ENCODE measurements around the gene ZNF296. TPM values are rescaled to one million over a fixed set of nuclear protein-coding genes. Genes with fewer than 3 reads are reported as not detected.

ZNF296 gene
- total RNA-seq, 1 experiment from 2014 or later = 2.6 TPM

DNA sequence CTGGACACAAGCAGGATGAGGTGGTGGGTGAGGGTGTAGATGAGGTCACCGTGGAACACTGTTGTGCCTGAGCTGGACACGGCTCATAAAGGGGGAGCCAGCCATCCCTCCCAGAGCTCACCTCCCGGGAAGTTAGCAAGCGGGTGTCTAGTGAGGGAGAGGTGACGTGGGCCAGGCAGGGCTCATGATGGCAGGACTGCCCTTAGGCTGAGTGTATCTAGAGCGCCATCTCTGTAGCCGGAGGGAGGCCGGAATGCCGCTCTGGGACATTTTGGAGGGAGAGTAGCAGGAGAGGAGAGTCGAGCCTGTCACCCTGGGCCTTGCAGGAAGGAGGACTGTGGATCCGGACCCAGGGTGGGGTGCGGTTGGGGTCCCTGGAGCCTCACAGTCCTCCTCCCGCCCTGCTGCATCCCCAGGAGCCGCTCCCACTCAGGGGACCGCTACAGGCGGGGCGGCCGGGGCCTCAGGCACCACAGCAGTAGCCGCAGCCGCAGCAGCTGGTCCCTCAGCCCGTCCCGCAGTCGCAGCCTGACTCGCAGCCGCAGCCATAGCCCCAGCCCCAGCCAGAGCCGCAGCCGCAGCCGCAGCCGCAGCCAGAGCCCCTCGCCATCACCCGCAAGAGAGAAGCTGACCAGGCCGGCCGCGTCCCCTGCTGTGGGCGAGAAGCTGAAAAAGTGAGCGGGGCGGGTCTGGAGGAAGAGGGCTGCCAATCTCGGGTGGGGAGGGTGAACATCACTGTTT is 9.2 kb downstream of the ZNF296 start:
- Histone ChIP-seq H3K27me3 (ENCODE audit: control insufficient read depth, insufficient read depth, low read length) (no peaks in the 10 kb centered on the region), H3K4me3 (ENCODE audit: insufficient read depth, low read depth, low read length) (no peak overlapping the region), H3K36me3 (replicated peaks; ENCODE audit: control insufficient read depth, insufficient read depth, low read length) (peaks cover 27% of the 10 kb centered on the region)
- DNase-seq = peak; percentile 70

- DNase-seq = peak; percentile 64
- Histone ChIP-seq H3K27me3 (ENCODE audit: control insufficient read depth, insufficient read depth, low read length) (no peaks in the 10 kb centered on the region), H3K36me3 (replicated peaks; ENCODE audit: control insufficient read depth, insufficient read depth, low read length) (peaks cover 33% of the 10 kb centered on the region), H3K4me3 (ENCODE audit: insufficient read depth, low read depth, low read length) (no peak overlapping the region)
These were observed 12.2 kb downstream of the ZNF296 start for GRCh38 chr19:45063851-45064801.

DNA sequence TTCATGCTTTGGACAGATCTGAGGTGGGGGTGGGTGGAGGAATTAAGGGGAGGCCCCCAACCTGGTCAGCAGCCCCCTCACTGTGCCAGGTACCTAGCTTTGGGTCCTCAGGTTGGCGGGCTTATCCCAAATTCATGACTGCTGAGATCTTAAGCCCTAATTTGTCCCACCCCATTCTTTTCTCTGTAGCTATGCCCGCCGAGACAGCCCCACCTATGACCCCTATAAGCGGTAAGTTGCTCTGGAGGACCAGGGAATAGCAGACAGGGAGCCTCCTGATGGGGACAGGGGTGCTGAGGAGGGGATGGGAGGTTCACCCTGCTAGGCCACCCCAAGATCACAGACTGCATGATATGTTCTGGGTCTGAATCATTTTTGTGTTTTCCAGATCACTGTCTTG is 14.3 kb downstream of the ZNF296 start:
- Histone ChIP-seq H3K27me3 (ENCODE audit: control insufficient read depth, insufficient read depth, low read length) (no peaks in the 10 kb centered on the region), H3K4me3 (ENCODE audit: insufficient read depth, low read depth, low read length) (no peak overlapping the region), H3K36me3 (replicated peaks; ENCODE audit: control insufficient read depth, insufficient read depth, low read length) (peaks cover 40% of the 10 kb centered on the region)
- no peak for DNase-seq

DNA sequence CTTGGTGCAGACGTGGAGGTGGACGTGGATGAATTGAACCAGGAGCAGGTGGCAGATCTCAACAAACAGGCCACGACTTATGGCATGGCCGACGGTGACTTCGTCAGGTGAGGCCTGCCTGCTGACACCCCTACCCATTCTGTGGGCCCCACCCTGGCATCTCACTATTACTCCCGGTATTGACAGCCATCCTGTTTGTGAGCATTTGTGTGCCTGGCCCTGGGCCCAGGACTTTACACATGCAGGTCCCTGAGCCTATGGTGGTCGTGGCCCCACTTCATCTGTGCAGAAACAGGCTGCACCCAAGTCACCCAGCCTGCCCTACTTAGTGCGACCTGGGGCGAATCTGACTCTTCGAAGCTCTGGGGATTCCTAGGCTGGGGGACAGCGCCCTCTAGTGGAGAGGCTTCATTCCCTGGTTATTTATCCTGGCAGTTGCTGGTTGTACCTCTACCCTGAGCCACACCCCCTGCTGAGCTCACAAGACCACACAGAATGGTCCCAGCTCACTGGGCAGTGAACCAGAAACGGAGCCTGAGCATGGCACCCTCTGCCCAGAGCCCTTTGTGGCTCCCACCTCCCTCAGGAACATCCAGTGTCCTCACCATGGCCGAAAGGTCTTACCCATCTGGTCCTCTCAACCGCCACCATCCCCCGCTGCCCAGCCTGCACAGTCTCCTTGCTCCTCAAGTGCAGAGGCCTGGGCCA is 16.9 kb downstream of the ZNF296 start:
- peak; percentile 97 for DNase-seq
- H3K27me3 ChIP-seq (ENCODE audit: control insufficient read depth, insufficient read depth, low read length) = no peaks in the 10 kb centered on the region
- H3K4me3 ChIP-seq (ENCODE audit: insufficient read depth, low read depth, low read length) = no peak overlapping the region
- peaks cover 48% of the 10 kb centered on the region for H3K36me3 ChIP-seq (replicated peaks; ENCODE audit: control insufficient read depth, insufficient read depth, low read length)

DNA sequence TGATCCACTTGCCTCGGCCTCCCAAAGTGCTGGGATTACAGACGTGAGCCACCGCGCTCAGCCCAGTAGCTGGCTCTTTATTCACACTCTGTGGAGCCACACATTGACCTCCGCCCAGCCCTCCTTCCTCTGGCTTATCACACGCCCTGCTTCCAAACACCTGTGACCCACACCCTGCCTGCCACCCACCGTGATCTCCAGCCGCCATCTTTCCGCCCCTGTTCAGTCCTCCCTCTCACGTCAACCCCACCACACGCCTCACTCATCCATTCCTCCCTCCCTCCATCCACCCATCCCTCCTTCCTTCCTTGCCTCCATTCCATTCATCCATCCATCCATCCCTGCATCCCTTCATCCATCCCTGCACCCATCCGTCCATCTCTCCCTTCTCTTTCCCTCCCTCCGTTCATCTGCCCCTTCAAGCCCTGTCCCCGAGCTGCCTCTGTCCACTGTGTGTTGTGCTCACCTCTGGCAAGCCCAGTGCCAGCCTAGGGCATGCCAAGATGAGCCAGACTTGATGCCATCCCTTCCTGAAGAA is 17.6 kb downstream of the ZNF296 start:
- Histone ChIP-seq H3K36me3 (replicated peaks; ENCODE audit: control insufficient read depth, insufficient read depth, low read length) (peaks cover 51% of the 10 kb centered on the region), H3K27me3 (ENCODE audit: control insufficient read depth, insufficient read depth, low read length) (no peaks in the 10 kb centered on the region), H3K4me3 (ENCODE audit: insufficient read depth, low read depth, low read length) (no peak overlapping the region)
- no peak for DNase-seq

DNA sequence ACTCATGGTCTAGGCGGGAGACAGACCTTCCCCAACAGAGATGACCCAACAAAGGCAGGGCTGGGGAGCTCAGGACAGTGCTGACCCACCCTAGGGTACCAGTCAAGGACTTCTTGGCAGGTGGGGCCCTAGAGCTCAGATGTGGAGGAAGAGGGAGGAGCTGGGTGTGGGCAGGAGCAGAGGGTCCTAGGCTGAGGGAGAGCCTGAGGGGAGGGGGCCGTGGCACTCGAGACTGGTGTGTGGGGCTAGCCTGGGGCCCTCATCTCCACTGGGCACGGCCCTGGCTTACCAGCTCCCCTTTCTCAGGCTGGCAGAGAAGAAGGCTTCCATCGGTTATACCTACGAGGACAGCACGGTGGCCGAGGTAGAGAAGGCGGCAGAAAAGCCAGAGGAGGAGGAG is 18.8 kb downstream of the ZNF296 start:
- Histone ChIP-seq H3K36me3 (replicated peaks; ENCODE audit: control insufficient read depth, insufficient read depth, low read length) (peaks cover 53% of the 10 kb centered on the region), H3K4me3 (ENCODE audit: insufficient read depth, low read depth, low read length) (no peak overlapping the region), H3K27me3 (ENCODE audit: control insufficient read depth, insufficient read depth, low read length) (no peaks in the 10 kb centered on the region)
- DNase-seq = peak; percentile 33

- DNase-seq = no peak
- no peaks in the 10 kb centered on the region for H3K27me3 ChIP-seq (ENCODE audit: control insufficient read depth, insufficient read depth, low read length)
- H3K36me3 ChIP-seq (replicated peaks; ENCODE audit: control insufficient read depth, insufficient read depth, low read length) = peaks cover 56% of the 10 kb centered on the region
- no peak overlapping the region for H3K4me3 ChIP-seq (ENCODE audit: insufficient read depth, low read depth, low read length)
These were observed 19.4 kb downstream of the ZNF296 start for GRCh38 chr19:45056831-45057230.

DNA sequence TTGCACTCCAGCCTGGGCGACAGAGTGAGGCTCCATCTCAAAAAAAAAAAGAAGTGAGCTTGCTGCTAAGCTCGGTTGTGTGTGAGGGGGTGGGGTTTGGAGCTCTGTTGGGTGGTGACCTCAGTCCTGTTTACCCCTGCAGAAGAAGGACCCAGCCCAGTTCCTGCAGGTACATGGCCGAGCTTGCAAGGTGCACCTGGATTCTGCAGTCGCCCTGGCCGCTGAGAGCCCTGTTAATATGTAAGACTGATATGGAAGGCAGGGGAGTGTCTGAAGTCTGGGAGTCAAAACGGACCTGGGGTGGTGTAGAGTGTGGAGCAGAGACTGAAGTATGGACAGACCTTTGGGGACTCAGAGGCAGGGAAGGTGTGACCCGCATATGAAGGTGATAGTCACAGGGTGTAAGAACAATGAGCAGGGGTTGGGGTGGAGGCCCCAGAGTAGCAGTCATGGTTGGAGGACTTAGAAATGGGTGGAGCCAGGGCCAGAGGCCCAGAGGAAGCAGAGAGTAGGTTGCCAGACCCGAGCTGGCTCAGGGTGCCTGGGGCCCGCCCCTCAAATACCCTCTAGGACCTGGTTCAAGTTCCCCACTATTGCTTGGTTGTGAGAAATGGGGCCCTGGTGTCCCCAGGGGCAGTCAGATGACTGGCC is 24.2 kb downstream of the ZNF296 start:
- no peak overlapping the region for H3K4me3 ChIP-seq (ENCODE audit: insufficient read depth, low read depth, low read length)
- H3K27me3 ChIP-seq (ENCODE audit: control insufficient read depth, insufficient read depth, low read length) = no peaks in the 10 kb centered on the region
- DNase-seq = no peak
- peaks cover 23% of the 10 kb centered on the region for H3K36me3 ChIP-seq (replicated peaks; ENCODE audit: control insufficient read depth, insufficient read depth, low read length)

GRCh38 chr19:45050036-45050435 is 26.2 kb downstream of the ZNF296 start:
- Histone ChIP-seq H3K27me3 (ENCODE audit: control insufficient read depth, insufficient read depth, low read length) (no peaks in the 10 kb centered on the region), H3K4me3 (ENCODE audit: insufficient read depth, low read depth, low read length) (no peak overlapping the region)
- DNase-seq = no peak

DNA sequence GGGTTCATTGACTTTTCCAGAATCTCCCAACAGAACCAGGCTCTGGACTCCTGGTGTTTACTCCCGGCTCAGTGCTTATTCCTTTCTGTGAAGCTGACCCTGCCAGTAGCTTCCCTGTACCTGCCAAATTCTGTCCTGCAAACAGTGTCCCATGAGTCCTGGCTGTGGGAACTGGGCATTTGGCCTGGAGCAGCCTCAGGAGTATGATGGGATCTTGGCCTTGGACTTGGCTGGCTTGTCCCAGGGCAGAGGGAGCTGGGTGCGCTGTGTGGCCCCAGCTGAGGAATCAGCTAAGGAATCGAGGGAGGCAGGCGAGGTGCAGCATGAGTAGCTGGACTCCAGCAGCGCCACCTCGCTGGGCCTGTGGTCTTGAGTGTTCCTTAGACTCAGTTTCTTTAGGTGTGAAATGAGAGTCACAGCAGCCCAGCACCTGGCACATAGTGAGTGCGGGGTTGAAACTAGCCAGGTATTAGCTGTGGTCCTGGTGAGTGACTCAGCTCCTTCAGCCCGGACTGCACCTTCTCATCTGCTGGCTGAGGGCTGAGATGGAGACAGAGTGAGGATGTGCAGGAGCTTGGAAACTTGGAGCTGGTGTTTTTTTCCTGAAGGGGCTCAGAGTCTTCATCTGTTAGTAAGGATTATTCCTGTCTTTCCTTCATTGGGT is 27.1 kb downstream of the ZNF296 start:
- H3K36me3 ChIP-seq (replicated peaks; ENCODE audit: control insufficient read depth, insufficient read depth, low read length) = peaks cover 17% of the 10 kb centered on the region
- no peak for DNase-seq
- no peak overlapping the region for H3K4me3 ChIP-seq (ENCODE audit: insufficient read depth, low read depth, low read length)
- H3K27me3 ChIP-seq (ENCODE audit: control insufficient read depth, insufficient read depth, low read length) = no peaks in the 10 kb centered on the region

More at GRCh38 chr19:45050036-45050435, 26.2 kb downstream of the ZNF296 start:
- peaks cover 11% of the 10 kb centered on the region for H3K36me3 ChIP-seq (replicated peaks; ENCODE audit: control insufficient read depth, insufficient read depth, low read length)

DNA sequence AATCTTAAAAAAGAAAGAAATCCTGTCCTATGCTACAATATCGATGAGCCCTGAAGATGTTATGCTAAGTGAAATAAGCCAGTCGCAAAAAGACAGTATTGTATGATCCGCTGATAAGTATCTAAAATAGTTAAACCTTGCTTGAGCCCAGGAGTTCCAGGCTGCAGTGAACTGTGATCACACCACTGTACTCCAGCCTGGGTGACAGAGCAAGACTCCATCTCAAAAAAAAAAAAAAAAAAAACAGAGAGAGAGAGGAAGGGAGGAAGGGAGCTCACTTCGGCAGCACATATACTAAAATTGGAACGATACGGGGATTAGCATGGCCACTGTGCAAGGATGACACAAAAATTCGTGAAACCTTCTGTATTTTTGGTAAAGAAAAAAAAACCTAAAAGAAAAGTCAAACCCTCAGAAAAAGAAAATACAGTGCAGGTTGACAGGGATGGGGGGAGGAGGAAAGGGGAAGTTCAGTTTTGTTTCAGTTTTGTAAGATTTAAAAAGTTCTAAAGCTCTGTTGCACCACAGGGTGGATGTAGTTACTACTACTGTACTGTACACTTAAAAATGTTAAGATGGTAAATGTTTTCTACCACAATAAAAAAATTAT is 29.0 kb downstream of the ZNF296 start:
- no peak for DNase-seq
- H3K27me3 ChIP-seq (ENCODE audit: control insufficient read depth, insufficient read depth, low read length) = no peaks in the 10 kb centered on the region
- peaks cover 14% of the 10 kb centered on the region for H3K36me3 ChIP-seq (replicated peaks; ENCODE audit: control insufficient read depth, insufficient read depth, low read length)
- H3K4me3 ChIP-seq (ENCODE audit: insufficient read depth, low read depth, low read length) = no peak overlapping the region

DNA sequence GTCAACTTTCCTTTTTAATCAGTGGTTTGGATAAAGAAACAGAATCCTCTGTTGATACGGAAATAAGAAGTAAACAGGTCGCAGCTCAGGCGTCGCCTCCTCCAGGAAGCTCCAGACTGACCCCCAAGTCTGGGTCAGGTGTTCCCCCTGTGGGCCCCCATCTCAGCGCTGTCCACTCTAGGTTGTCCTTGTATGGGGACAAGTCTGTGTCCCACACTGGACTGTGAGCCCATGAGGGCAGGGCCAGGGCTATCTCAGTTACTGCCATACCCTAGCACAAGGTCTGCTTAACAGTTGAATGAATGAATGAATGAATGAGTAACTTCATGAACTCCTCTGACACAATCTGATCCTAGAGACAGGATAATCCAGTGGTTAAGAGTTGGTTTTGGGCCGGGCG is 29.9 kb downstream of the ZNF296 start:
- DNase-seq = no peak
- Histone ChIP-seq H3K36me3 (replicated peaks; ENCODE audit: control insufficient read depth, insufficient read depth, low read length) (peaks cover 18% of the 10 kb centered on the region), H3K4me3 (ENCODE audit: insufficient read depth, low read depth, low read length) (no peak overlapping the region), H3K27me3 (ENCODE audit: control insufficient read depth, insufficient read depth, low read length) (no peaks in the 10 kb centered on the region)

GRCh38 chr19:45045671-45046353 is 30.5 kb downstream of the ZNF296 start:
- Histone ChIP-seq H3K4me3 (ENCODE audit: insufficient read depth, low read depth, low read length) (no peak overlapping the region), H3K27me3 (ENCODE audit: control insufficient read depth, insufficient read depth, low read length) (no peaks in the 10 kb centered on the region), H3K36me3 (replicated peaks; ENCODE audit: control insufficient read depth, insufficient read depth, low read length) (peaks cover 21% of the 10 kb centered on the region)
- no peak for DNase-seq

Measured in H7 (cell line).